GM23248 (cell line): ENCODE data around the gene FNTB.

Experiments used
- EZH2 ChIP-seq: fragments of 200-600 bp; sonication (generic); IDR thresholded peaks from 2 replicates; pipeline ENCODE4 v1.6.1; 2018; ENCODE audit warnings: antibody characterized with exemption, mild to moderate bottlenecking; ENCODE audit not compliant: insufficient read depth, poor library complexity, severe bottlenecking
- EZH2phosphoT487 ChIP-seq: fragments of 200-600 bp; sonication (generic); IDR thresholded peaks from 2 replicates; pipeline ENCODE4 v1.6.1; 2018; ENCODE audit warnings: antibody characterized with exemption, moderate library complexity, mild to moderate bottlenecking, low read depth; ENCODE audit not compliant: insufficient read depth

- TF ChIP-seq EZH2 (no peak), EZH2phosphoT487 (no peak)
Observed at GRCh38 chr14:64990939-64991338, 4.2 kb downstream of the FNTB start.
